Adrenal gland (tissue), 12 donors: ENCODE data around the gene NSUN6. TPM values are rescaled to one million over a fixed set of nuclear protein-coding genes. Genes with fewer than 3 reads are reported as not detected.

Experiments used
- DNase-seq, 7 donors: peaks; one replicate each; pipeline ENCODE4 v3.0.0-alpha.2; 2019 to 2020
- H3K27ac ChIP-seq, 5 donors: fragments of 200-600 bp; sonication (generic) in 4 of 5; 1 replicate in 3 of 5; 2 replicates in 2 of 5; pipeline versions ENCODE4 v1.5.1 to v1.8.0; 2016 to 2020; ENCODE audit warnings: mild to moderate bottlenecking in 1 of 5
- H3K27me3 ChIP-seq: fragments of 200-600 bp; 2 replicates; pipeline ENCODE4 v1.8.0; 2021
- H3K36me3 ChIP-seq, 2 donors: fragments of 200-600 bp; replicated peaks in 1 of 2; 1 replicate in 1 of 2; 2 replicates in 1 of 2; pipeline versions ENCODE4 v1.5.1 to v1.8.0; 2018 to 2022
- H3K4me1 ChIP-seq, 2 donors: fragments of 200-600 bp; replicated peaks in 1 of 2; 1 replicate in 1 of 2; 2 replicates in 1 of 2; pipeline versions ENCODE4 v1.5.1 to v1.8.0; 2018 to 2021
- H3K4me3 ChIP-seq, 4 donors: fragments of 200-600 bp; sonication (generic) in 3 of 4; one replicate each; pipeline ENCODE4 v1.5.1; 2016 to 2018
- H3K9me3 ChIP-seq, 3 donors: fragments of 200-600 bp; sonication (generic) in 1 of 3; replicated peaks in 1 of 3; 1 replicate in 2 of 3; 2 replicates in 1 of 3; pipeline versions ENCODE4 v1.5.1 to v1.8.0; 2016 to 2021
- CTCF ChIP-seq, 6 experiments: fragments of 450-650 bp in 4 of 6; fragments of 200-600 bp in 2 of 6; sonication (generic) in 1 of 6; IDR thresholded peaks; 1 replicate in 5 of 6; 2 replicates in 1 of 6; pipeline versions ENCODE4 v1.5.1 to v1.8.0; 2016 to 2021; ENCODE audit warnings: antibody characterized with exemption in 6 of 6, mild to moderate bottlenecking in 2 of 6, moderate library complexity in 1 of 6
- POLR2A ChIP-seq, 2 donors: fragments of 450-650 bp; IDR thresholded peaks; one replicate each; pipeline ENCODE4 v1.6.1; 2017; ENCODE audit warnings: antibody characterized with exemption in 2 of 2, mild to moderate bottlenecking in 2 of 2, moderate library complexity in 1 of 2
- WGBS, 4 donors: extraction: QIAGEN DNeasy Blood & Tissue Kit in 2 of 4; methylation state at CpG; one replicate each; pipeline versions ENCODE4 v1.1.5 to v1.1.7; 2013 to 2017; 5-methylcytosine and 5-hydroxymethylcytosine counted together
- intact Hi-C, 2 donors: fragments of 100-400 bp; cut with DNase I; formaldehyde crosslinking; loops; one replicate each; pipeline versions ENCODE4 v1.14.1 to v1.15.0; 2022 to 2023
- polyA plus RNA-seq, 3 donors: library from polyadenylated mRNA; stranded (reverse); fragments of 200-250 nt in 2 of 3; fragments of 350-450 nt in 1 of 3; fragmentation: Illumina TruSeq in 1 of 3; extraction: RNeasy Lipid Tissue Mini Kit (QIAGEN cat#74804) in 1 of 3; gene quantifications; one replicate each; pipeline ENCODE4 v1.2.3, GENCODE V29; 2013 to 2014
- total RNA-seq, 9 donors: library from RNA; depleted of rRNA in 4 of 9; stranded (reverse); fragments of >200 nt in 4 of 9; fragments of 120-200 nt in 1 of 9; fragmentation: NEBNext Ultra II Directional in 1 of 9; extraction: Animal tissue kit (Norgen Biotek cat#: 25700) in 1 of 9; gene quantifications; one replicate each; pipeline versions ENCODE4 v1.1.0 to v1.2.4, GENCODE V29; 2013 to 2023
- donor health status: healthy with polysubstance abuse.
- donor health status: Bipolar disorder and iron deficiency.
- donor health status: DM: yes; HTN: yes; CAD: no.
- donor health status: DM: no; HTN: no; CAD: no.
- donor health status: DM: no; HTN: no; CAD: no.
- donor health status: DM: yes; HTN: yes; CAD: no.

NSUN6 gene
- total and polyA plus RNA-seq, 12 donors: 5.1 to 33.3 (median 17.4) TPM

- WGBS, 4 donors: 1% methylated on average over 23 of the region's 23 CpGs
- Histone ChIP-seq H3K36me3 (no peaks in the 10 kb centered on the region), H3K27ac (peak overlapping the region; percentile 62 to 99 (median 96)), H3K27me3 (no peaks in the 10 kb centered on the region), H3K4me3 (peak overlapping the region; percentile 56 to 100 (median 92)), H3K9me3 (no peaks in the 10 kb centered on the region), H3K4me1 (peaks cover 16 to 25% of the 10 kb centered on the region in 2 donors)
- intact Hi-C loops: loop anchor here in 1 of 2 donors (10.0 kb wide), 1 partner anchor 815 kb away; no protein-coding TSS in a partner anchor
- no peak for DNase-seq
- TF ChIP-seq POLR2A (IDR thresholded peaks at IDR 0.05) (no peak), CTCF (IDR thresholded peaks at IDR 0.05) (no peak)
Measured at GRCh38 chr10:18659819-18660535, 8.6 kb upstream of the NSUN6 start.

GRCh38 chr10:18659125-18659818, 7.9 kb upstream of the NSUN6 start, which contains the start of gene ARL5B:
Gene ARL5B, plus strand, starts transcription at chr10:18659431. Its CDS starts 207 bp downstream, at chr10:18659638.
- Histone ChIP-seq H3K4me3 (peak within 1 kb of the TSS; percentile 56 to 100 (median 92)), H3K27ac (peak within 1 kb of the TSS; percentile 62 to 99 (median 96)), H3K9me3 (no peaks in the 10 kb centered on the region), H3K4me1 (peaks cover 16 to 25% of the 10 kb centered on the region in 2 donors), H3K36me3 (no peaks in the 10 kb centered on the region), H3K27me3 (no peaks in the 10 kb centered on the region)
- DNase-seq: peak; percentile 98 to 99 (median 98)
- intact Hi-C loops: no loop called here
- 0 to 1% (median 0%) methylated on average over 26 to 72 of the region's 72 CpGs for WGBS, 4 donors
- TF ChIP-seq CTCF (IDR thresholded peaks at IDR 0.05): no peak
- TF ChIP-seq POLR2A (IDR thresholded peaks at IDR 0.05): peak; percentile 75 to 89

- Histone ChIP-seq H3K27ac (peak overlapping the region; percentile 62 to 99 (median 96)), H3K27me3 (no peaks in the 10 kb centered on the region), H3K36me3 (no peaks in the 10 kb centered on the region), H3K4me1 (peaks cover 16 to 25% of the 10 kb centered on the region in 2 donors), H3K9me3 (no peaks in the 10 kb centered on the region), H3K4me3 (peak overlapping the region; percentile 1 to 89 (median 54))
- intact Hi-C loops: no loop called here
- WGBS, 4 donors: 8 to 12% (median 12%) methylated on average over 23 of the region's 23 CpGs
- DNase-seq: peak in 6 of 7 donors; percentile 55 to 66 (median 61)
- peak; percentile 18 to 71 for TF ChIP-seq POLR2A (IDR thresholded peaks at IDR 0.05)
- no peak for TF ChIP-seq CTCF (IDR thresholded peaks at IDR 0.05)
Measured at GRCh38 chr10:18658271-18659124, 7.1 kb upstream of the NSUN6 start.
